ENCODE measurements around the gene DCAF8L1.
"Not testable (repeated sequence)": the region's sequence is repeated elsewhere in the genome, so short reads cannot be mapped to it uniquely, and the experiment has no call there.

The DCAF8L1 gene

DNA sequence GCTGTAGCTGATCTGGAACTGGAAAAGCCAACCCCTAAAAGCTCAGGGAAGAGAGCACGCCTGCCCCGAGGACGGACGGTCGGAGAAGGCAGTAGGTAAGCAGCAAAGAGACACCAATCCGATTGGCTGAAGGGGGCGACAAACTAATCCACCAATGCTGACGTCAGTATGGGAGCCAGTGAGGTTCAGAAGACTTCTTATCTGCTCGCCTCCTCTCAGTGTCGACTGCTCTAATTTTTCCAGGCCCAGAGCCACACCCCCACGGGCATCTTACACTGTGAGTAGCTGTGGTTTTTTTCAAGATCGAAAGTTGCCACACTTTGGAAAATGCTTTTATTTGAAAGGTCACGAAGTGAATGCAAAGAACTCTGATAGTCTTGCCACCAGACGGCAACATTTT lies at the start of gene DCAF8L1:
Gene DCAF8L1, minus strand, starts transcription at position 101 of the 400 bp plus-strand sequence. CDS start 115 bp downstream, outside the sequence.
- no peak for DNase-seq

DNA sequence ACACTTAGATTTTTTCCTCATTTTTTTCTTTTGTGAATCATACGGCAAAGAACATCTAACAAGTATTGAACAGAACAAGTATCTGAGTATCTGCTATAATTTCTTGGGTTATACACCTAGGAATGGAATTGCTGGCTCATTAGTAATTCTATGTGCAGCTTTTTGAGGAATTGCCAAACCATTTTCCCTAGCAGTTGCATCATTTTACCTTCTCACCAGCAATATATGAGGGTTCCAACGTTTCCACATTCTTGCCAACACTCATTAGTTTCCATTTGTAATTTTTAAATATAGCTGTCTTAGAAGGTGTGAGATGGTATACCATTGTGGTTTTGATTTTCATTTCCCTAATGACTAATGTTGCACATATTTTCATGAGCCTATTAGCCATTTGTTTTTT lies 41.1 kb upstream of the DCAF8L1 start:
- no peak for DNase-seq

GRCh38 chrX:28016823-28017222 lies 35.6 kb upstream of the DCAF8L1 start:
- DNase-seq = no peak

GRCh38 chrX:28015993-28016392 lies 34.7 kb upstream of the DCAF8L1 start:
- DNase-seq = no peak

DNA sequence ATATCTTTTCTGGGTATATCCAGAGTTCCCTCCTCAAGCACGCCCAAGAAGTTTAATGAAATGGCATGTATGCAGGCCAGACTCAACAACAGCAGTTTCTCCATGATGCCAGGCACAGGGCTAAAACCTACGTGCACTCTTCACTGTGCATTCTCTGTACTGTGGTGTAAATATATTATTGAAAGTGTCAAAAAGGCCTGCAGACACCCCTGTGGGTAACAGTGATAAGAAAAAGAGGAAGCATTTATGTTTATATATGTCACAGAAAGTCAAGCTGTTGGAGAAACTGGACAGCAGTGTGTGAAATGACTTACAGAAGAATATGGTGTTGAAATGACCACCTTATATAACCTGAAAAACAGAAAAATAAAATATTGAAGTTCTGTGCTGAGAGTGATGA lies 29.6 kb upstream of the DCAF8L1 start:
- DNase-seq = no peak

DNA sequence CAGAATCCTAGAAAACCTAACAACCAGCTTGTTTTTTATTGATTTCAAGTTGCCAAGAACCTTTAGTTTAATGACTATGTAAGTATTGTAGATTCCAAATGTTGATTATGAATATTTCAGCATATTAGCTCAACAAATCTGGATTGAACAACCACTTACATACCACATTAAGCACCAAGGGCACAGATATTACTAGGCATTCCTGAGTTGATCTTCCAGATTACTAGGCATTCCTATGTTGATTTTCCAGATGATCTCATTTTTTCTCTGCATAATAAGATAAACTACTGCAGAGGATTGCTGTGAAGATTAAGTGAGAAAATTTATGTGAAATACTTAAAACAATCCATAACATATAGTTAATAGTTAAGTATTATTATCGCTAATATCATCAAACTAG lies 17.4 kb upstream of the DCAF8L1 start:
- no peak for DNase-seq

DNA sequence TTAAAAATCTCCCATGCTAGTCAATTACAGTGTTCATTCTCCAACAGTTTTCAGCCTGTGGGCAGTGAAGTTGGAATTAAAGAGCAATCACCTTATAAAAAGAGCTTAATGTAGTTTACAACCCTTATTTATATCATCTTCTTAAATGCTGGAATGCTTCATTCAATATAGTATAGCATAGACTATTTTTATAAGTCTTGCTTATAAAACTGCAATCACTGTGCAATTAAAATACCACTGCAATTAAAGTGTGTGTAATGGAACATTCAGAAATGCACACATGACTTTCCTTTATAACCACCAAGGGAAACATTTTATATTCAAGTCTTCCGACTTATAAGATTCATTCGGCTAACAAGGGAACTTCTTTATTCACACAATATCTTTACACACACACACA lies 16.4 kb upstream of the DCAF8L1 start:
- no peak for DNase-seq

- DNase-seq = no peak
Observed at GRCh38 chrX:27996132-27996531, 14.9 kb upstream of the DCAF8L1 start.

DNA sequence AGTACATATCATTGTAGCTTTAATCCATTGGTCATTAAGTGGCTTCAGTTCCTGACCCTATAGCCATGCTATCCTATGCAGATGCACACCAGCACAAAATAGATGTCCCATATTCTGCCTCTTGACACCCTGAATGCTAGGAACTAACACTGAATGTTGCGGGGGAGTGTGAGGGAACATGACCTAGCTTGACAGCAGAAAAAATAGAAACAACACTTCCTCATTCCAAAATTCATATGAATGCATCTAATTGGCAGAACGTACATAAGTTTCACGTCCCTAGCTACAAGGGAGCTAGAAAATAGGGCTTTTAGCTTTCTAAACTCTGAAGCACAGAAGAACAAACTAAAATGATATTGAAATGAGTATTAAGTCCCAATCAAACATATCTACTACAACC lies 14.4 kb upstream of the DCAF8L1 start:
- DNase-seq = no peak

DNA sequence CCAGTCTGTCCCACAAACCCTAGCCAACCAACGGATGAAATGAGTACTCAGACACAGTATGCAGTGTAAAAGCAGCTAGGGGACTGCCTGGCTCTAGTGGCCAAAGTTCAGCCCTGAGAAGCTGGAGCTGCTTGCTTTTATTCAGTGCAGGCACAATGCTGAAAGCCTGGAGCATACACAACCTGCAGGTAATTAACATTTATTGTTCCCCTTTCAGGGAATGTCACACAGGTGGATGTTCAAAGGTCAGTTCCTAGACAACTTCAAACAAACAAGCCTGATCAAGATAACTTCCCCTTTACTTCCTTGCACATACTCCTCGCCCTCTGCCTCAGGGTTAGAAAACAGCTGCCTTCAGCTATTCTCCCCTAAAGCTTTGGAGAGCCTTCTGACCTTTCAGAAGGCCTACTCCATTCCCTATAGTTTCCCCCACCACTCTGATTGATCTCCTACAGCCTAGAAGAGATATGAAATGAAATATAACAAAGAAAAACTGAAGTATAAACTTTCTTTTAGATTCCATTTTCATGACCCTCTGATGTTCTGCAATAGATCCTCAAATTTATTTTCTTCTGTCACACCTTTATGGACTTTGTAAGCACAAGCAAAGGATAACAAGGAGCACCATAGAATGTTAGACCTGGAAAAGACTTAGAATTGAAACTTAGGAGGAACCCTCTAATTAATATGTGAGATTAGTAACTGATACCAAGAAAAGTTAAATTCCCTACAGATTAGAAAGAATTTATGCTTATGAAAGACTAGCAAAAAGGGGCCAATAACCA lies 6.8 kb upstream of the DCAF8L1 start:
- no peak for DNase-seq

DNA sequence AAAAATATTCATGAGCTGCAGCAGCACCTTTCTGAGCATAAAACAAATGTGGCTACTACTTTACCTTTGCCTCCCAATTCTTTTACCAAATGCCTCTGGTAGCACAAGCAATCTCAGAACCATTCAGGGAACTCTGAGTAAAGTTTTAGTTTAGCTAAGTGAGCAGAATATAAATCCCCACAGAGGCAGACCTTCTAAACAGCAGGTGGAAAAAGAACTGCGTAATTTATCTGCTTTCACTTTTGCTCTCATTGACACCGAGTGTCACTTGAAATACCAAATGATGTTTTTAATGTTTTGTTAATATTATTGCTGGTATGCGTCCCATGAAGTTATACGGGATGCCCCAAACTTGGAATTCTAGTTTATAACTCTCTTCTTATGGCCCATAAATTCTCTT lies 4.3 kb downstream of the DCAF8L1 start:
- not testable (repeated sequence) for DNase-seq

GRCh38 chrX:27976284-27976683 lies 5.0 kb downstream of the DCAF8L1 start:
- no peak for DNase-seq

GRCh38 chrX:27968878-27969277 lies 12.4 kb downstream of the DCAF8L1 start:
- no peak for DNase-seq

GRCh38 chrX:27968352-27968751 lies 12.9 kb downstream of the DCAF8L1 start:
- DNase-seq = no peak

- no peak for DNase-seq
Observed at GRCh38 chrX:27966955-27967354, 14.3 kb downstream of the DCAF8L1 start.

- DNase-seq = no peak
Observed at GRCh38 chrX:27966492-27966891, 14.8 kb downstream of the DCAF8L1 start.

- not testable (repeated sequence) for DNase-seq
Observed at GRCh38 chrX:27965348-27965747, 15.9 kb downstream of the DCAF8L1 start.

- no peak for DNase-seq
Observed at GRCh38 chrX:27964432-27964831, 16.8 kb downstream of the DCAF8L1 start.

- DNase-seq = not testable (repeated sequence)
Observed at GRCh38 chrX:27960410-27960809, 20.8 kb downstream of the DCAF8L1 start.

- DNase-seq = no peak
Observed at GRCh38 chrX:27953171-27953570, 28.1 kb downstream of the DCAF8L1 start.

- no peak for DNase-seq
Observed at GRCh38 chrX:27933361-27933760, 47.9 kb downstream of the DCAF8L1 start.

Data from activated CD4-positive, CD25-positive, alpha-beta regulatory T cell treated with anti-CD3 and anti-CD28 coated beads, Interleukin-2, amount 50 U/mL, for 72 hours (primary cell).